AG10803 (cell line): ENCODE measurements around the gene DLX2.
"Not testable (repeated sequence)": the region's sequence is repeated elsewhere in the genome, so short reads cannot be mapped to it uniquely, and the experiment has no call there.

Experiments
- DNase-seq: peaks from one replicate; pipeline ENCODE4 v3.0.0; 2010; ENCODE audit warnings: low read depth
- H3K4me3 ChIP-seq: 2 replicates; pipeline ENCODE4 v1.5.1; 2011; ENCODE audit warnings: mild to moderate bottlenecking, low read length, control low read depth
- CTCF ChIP-seq: conservative IDR thresholded peaks from 2 replicates; pipeline ENCODE4 v1.5.1; 2011; ENCODE audit warnings: mild to moderate bottlenecking, low read length, control low read depth, inconsistent platforms

DLX2 gene

GRCh38 chr2:172102391-172103359 lies at the start of gene DLX2:
Gene DLX2 (minus strand): TSS chr2:172102900. CDS start chr2:172102538, 362 bp downstream.
- no peak for TF ChIP-seq CTCF
- H3K4me3 ChIP-seq: peak within 1 kb of the TSS; percentile 84
- DNase-seq: peak; percentile 86

DNA sequence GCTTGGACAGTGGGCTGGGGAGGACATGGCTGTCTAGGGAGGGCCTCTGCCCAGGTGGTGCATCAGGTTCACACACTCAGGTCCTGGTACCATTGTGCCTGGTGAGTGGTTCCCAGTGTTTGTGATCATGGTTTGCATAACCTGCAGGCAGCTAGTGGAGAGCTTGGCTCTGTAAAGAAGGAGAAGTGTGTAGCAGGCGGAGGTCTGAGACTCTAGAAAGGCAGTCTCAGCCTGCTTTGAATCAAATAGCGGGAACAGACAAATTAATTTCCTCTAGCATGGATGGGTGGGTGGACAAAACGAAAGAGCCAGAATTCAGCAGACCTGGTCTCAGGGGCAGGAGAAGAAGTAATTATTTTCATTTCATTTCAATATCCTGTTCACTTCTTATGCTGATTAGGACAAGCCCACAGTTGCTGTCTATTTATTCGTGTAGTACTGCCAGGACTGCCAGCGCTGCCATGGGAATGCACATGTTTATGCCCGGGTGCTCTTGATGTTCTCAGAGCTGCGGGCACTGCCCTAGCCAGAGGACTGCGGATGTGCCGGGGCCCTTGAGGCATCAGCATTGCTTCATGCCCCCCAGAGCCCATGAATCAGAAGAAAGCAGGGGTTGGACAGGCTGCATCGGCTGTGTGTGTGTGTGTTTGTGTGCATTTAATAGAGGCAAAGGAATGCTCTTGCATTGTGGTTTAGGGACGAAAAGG lies 45.4 kb upstream of the DLX2 start:
- TF ChIP-seq CTCF: no peak
- peak overlapping the region; percentile 7; the same call in 1 of the 2 replicates for H3K4me3 ChIP-seq
- DNase-seq: peak; percentile 62

DNA sequence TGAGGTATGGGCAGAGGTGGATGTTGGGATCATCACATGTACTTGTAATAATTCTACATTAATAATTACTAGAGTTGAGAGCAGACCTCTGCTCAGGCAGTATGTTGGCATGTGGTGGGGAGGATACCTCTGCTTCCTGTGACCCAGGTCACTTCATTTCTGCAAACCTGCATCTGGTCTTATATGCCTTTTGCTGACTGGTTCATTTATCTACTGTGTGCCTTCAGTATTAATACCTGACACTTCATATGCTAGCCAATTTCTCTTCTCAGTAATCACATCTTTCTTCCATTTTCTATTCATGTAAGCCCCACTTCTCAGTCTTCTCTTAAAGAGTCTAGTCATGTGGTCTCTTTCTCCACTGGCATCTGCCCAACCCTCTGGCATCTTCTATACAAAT lies 41.1 kb upstream of the DLX2 start:
- no peak for DNase-seq
- no peak for TF ChIP-seq CTCF

DNA sequence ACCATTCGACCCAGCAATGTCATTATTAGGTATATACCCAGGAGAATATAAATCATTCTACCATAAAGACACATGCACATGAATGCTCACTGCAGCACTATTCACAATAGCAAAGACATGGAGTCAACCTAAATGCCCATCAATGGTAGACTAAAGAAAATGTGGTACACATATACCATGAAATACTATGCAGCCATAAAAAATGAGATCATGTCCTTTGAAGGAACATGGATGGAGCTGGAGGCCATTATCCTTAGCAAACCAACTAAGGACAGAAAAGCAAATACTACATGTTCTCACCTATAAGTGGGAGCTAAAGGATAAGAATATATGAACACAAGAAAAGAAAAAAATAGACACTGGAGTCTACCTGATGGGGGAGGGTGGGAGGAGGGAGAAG lies 36.0 kb upstream of the DLX2 start:
- not testable (repeated sequence) for DNase-seq, H3K4me3 ChIP-seq

More for the DNA sequence above, 41.1 kb upstream of the DLX2 start:
- H3K4me3 ChIP-seq: no peak overlapping the region

GRCh38 chr2:172137943-172138342 lies 35.2 kb upstream of the DLX2 start:
- DNase-seq: no peak
- no peak for TF ChIP-seq CTCF
- no peak overlapping the region for H3K4me3 ChIP-seq

- no peak overlapping the region for H3K4me3 ChIP-seq
- no peak for DNase-seq
- TF ChIP-seq CTCF: no peak
Observed at GRCh38 chr2:172137109-172137508, 34.4 kb upstream of the DLX2 start.

DNA sequence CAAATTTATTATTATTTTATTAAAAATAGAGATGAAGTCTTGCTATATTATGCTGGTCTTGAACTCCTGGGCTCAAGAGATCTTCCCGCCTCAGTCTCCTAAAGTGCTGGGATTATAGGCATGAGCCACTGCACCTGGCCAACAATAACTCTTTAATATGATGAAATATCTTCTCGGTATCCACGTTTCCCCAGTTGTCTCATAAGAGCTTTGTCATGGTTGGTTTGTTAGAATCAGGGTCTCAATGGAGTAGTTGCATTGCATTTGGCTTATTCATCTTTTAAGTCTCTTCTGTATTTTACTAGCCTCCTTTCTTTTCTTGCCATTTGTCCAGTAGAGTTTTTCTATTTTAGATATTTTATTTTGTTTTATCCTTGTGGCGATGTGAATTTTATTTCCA lies 32.7 kb upstream of the DLX2 start:
- no peak overlapping the region for H3K4me3 ChIP-seq
- no peak for DNase-seq
- no peak for TF ChIP-seq CTCF
